Spleen (tissue), 11 donors: ENCODE measurements around the gene ATP10D. TPM values are rescaled to one million over a fixed set of nuclear protein-coding genes. Genes with fewer than 3 reads are reported as not detected.
"Not testable (repeated sequence)": the region's sequence is repeated elsewhere in the genome, so short reads cannot be mapped to it uniquely, and the experiment has no call there.

Experiments used
- DNase-seq: peaks from one replicate; pipeline ENCODE4 v3.0.0-alpha.2; 2020
- H3K27ac ChIP-seq, 8 donors: fragments of 200-600 bp; sonication (generic) in 7 of 8; 1 replicate in 4 of 8; 2 replicates in 4 of 8; pipeline versions ENCODE4 v1.5.0 to v1.8.0; 2016 to 2021; ENCODE audit warnings: inconsistent platforms in 4 of 8, mild to moderate bottlenecking in 4 of 8, moderate library complexity in 1 of 8
- H3K27me3 ChIP-seq, 7 donors: fragments of 200-600 bp; sonication (generic) in 6 of 7; replicated peaks in 1 of 7; 1 replicate in 4 of 7; 2 replicates in 3 of 7; pipeline versions ENCODE4 v1.5.0 to v1.8.0; 2016 to 2021; ENCODE audit warnings: inconsistent platforms in 3 of 7, mild to moderate bottlenecking in 1 of 7
- H3K36me3 ChIP-seq, 6 donors: fragments of 200-600 bp; sonication (generic) in 5 of 6; 1 replicate in 4 of 6; 2 replicates in 2 of 6; pipeline versions ENCODE4 v1.5.0 to v1.8.0; 2016 to 2021; ENCODE audit warnings: inconsistent platforms in 2 of 6
- H3K4me1 ChIP-seq, 6 donors: fragments of 200-600 bp; sonication (generic) in 5 of 6; 1 replicate in 3 of 6; 2 replicates in 3 of 6; pipeline versions ENCODE4 v1.5.0 to v1.8.0; 2016 to 2021; ENCODE audit warnings: inconsistent platforms in 3 of 6
- H3K4me3 ChIP-seq, 8 donors: fragments of 200-600 bp; sonication (generic) in 7 of 8; 1 replicate in 4 of 8; 2 replicates in 4 of 8; pipeline versions ENCODE4 v1.5.0 to v1.8.0; 2016 to 2021; ENCODE audit warnings: inconsistent platforms in 4 of 8, mild to moderate bottlenecking in 4 of 8, moderate library complexity in 2 of 8
- H3K9me3 ChIP-seq, 8 donors: fragments of 200-600 bp; sonication (generic) in 7 of 8; 1 replicate in 4 of 8; 2 replicates in 4 of 8; pipeline versions ENCODE4 v1.5.0 to v1.8.0; 2016 to 2021; ENCODE audit warnings: inconsistent platforms in 4 of 8
- CTCF ChIP-seq, 11 experiments: fragments of 200-600 bp in 7 of 11; fragments of 450-650 bp in 4 of 11; sonication (generic) in 4 of 11; IDR thresholded peaks in 8 of 11; conservative IDR thresholded peaks in 3 of 11; 1 replicate in 7 of 11; 2 replicates in 4 of 11; pipeline versions ENCODE4 v1.4.0 to v1.8.0; 2016 to 2021; ENCODE audit warnings: antibody characterized with exemption in 11 of 11, inconsistent platforms in 4 of 11, mild to moderate bottlenecking in 1 of 11
- POLR2A ChIP-seq, 3 donors: fragments of 450-650 bp; IDR thresholded peaks; one replicate each; pipeline ENCODE4 v1.5.1; 2017; ENCODE audit warnings: antibody characterized with exemption in 3 of 3, mild to moderate bottlenecking in 1 of 3
- POLR2AphosphoS5 ChIP-seq, 3 donors: sonication (generic); formaldehyde crosslinking; IDR thresholded peaks; one replicate each; pipeline ENCODE4 v1.5.1; 2017; ENCODE audit warnings: antibody characterized with exemption in 3 of 3
- WGBS, 5 donors: extraction: QIAGEN DNeasy Blood & Tissue Kit in 3 of 5; methylation state at CpG; one replicate each; pipeline versions ENCODE4 v1.1.5 to v1.1.7; 2013 to 2018; 5-methylcytosine and 5-hydroxymethylcytosine counted together
- intact Hi-C: fragments of 100-400 bp; cut with DNase I; formaldehyde crosslinking; loops from one replicate; pipeline ENCODE4 v1.15.0; 2023; ENCODE audit warnings: low total_unique reads
- polyA plus RNA-seq, 3 donors: library from polyadenylated mRNA; stranded (reverse); fragments of 200-250 nt; gene quantifications; one replicate each; pipeline ENCODE4 v1.2.1, GENCODE V29; 2013
- total RNA-seq, 7 donors: library from RNA; depleted of rRNA in 3 of 7; stranded (reverse); fragments of >200 nt in 3 of 7; fragmentation: NEBNext Ultra II Directional in 4 of 7; extraction: Animal tissue kit (Norgen Biotek cat#: 25700) in 4 of 7; gene quantifications; one replicate each; pipeline versions ENCODE4 v1.1.0 to v1.2.1, GENCODE V29; 2016 to 2021
- donor health status: healthy with polysubstance abuse.
- donor health status: DM: no; HTN: no; CAD: no; lungs with moderate emphysema.
- donor health status: DM: no; HTN: no; CAD: no.
- donor health status: Bipolar disorder and iron deficiency.
- donor health status: healthy.
- donor health status: DM: no; HTN: no; CAD: no.
- donor health status: DM: yes; HTN: yes; CAD: no.

The ATP10D gene
- total and polyA plus RNA-seq, 10 donors: 4.6 to 79.1 (median 51.2) TPM

- intact Hi-C loops: no loop called here
- peaks cover 0 to 13% (median 0%) of the 10 kb centered on the region in 6 donors for H3K4me1 ChIP-seq
- H3K9me3 ChIP-seq: peaks cover 0 to 11% (median 8%) of the 10 kb centered on the region in 8 donors
- WGBS, 5 donors: 73 to 90% (median 82%) methylated on average over 5 of the region's 5 CpGs
- DNase-seq: no peak
- no peaks in the 10 kb centered on the region for H3K27me3 ChIP-seq
- H3K27ac ChIP-seq: peak overlapping the region in 5 of 8 donors; percentile 6 to 49 (median 41)
- H3K36me3 ChIP-seq: peaks cover 0 to 85% (median 23%) of the 10 kb centered on the region in 6 donors
- TF ChIP-seq POLR2AphosphoS5 (IDR thresholded peaks at IDR 0.05) (no peak), CTCF (IDR thresholded peaks at IDR 0.05 in 8 of 11, conservative IDR thresholded peaks at IDR 0.05 in 3 of 11) (no peak), POLR2A (IDR thresholded peaks at IDR 0.05) (no peak)
- H3K4me3 ChIP-seq: no peak overlapping the region
These were observed 40.2 kb downstream of the ATP10D start for GRCh38 chr4:47525154-47525819.

GRCh38 chr4:47526281-47526680, 41.2 kb downstream of the ATP10D start:
- Histone ChIP-seq H3K27me3 (no peaks in the 10 kb centered on the region), H3K36me3 (peaks cover 0 to 82% (median 23%) of the 10 kb centered on the region in 6 donors), H3K4me3 (no peak overlapping the region), H3K9me3 (peaks cover 0 to 11% (median 8%) of the 10 kb centered on the region in 8 donors), H3K27ac (peak overlapping the region in 2 of 8 donors; percentile 41), H3K4me1 (peaks cover 0 to 22% (median 8%) of the 10 kb centered on the region in 6 donors)
- no peak for DNase-seq
- TF ChIP-seq POLR2AphosphoS5 (IDR thresholded peaks at IDR 0.05) (no peak), POLR2A (IDR thresholded peaks at IDR 0.05) (no peak), CTCF (IDR thresholded peaks at IDR 0.05 in 8 of 11, conservative IDR thresholded peaks at IDR 0.05 in 3 of 11) (no peak)
- intact Hi-C loops: no loop called here

GRCh38 chr4:47528646-47529045, 43.6 kb downstream of the ATP10D start:
- intact Hi-C loops, H3K27ac ChIP-seq, H3K27me3 ChIP-seq, DNase-seq, H3K4me3 ChIP-seq: not testable (repeated sequence)
- H3K9me3 ChIP-seq: peaks cover 0 to 11% (median 8%) of the 10 kb centered on the region in 8 donors
- peaks cover 0 to 69% (median 13%) of the 10 kb centered on the region in 6 donors for H3K36me3 ChIP-seq
- 84 to 92% (median 90%) methylated on average over 3 of the region's 3 CpGs for WGBS, 5 donors
- H3K4me1 ChIP-seq: peaks cover 20 to 45% (median 29%) of the 10 kb centered on the region in 6 donors

- no peak overlapping the region for H3K4me3 ChIP-seq
- H3K36me3 ChIP-seq: peaks cover 0 to 70% (median 6%) of the 10 kb centered on the region in 6 donors
- H3K9me3 ChIP-seq: peaks cover 0 to 15% (median 8%) of the 10 kb centered on the region in 8 donors
- TF ChIP-seq POLR2A (IDR thresholded peaks at IDR 0.05) (no peak), CTCF (IDR thresholded peaks at IDR 0.05 in 8 of 11, conservative IDR thresholded peaks at IDR 0.05 in 3 of 11) (no peak), POLR2AphosphoS5 (IDR thresholded peaks at IDR 0.05) (no peak)
- intact Hi-C loops: no loop called here
- WGBS, 5 donors: 94 to 100% (median 95%) methylated on average over 1 of the region's 1 CpG
- peaks cover 20 to 55% (median 30%) of the 10 kb centered on the region in 6 donors for H3K4me1 ChIP-seq
- H3K27ac ChIP-seq: peak overlapping the region in 5 of 8 donors; percentile 31 to 63 (median 60)
- no peak for DNase-seq
- no peaks in the 10 kb centered on the region for H3K27me3 ChIP-seq
These were observed 45.7 kb downstream of the ATP10D start for GRCh38 chr4:47530801-47531200.
